A673 (cell line): ENCODE measurements around the gene TMSB4X.

Source experiments
- CTCF ChIP-seq: fragments of 300-800, 200-600 bp; sonication (generic); conservative IDR thresholded peaks from 2 replicates; pipeline ENCODE4 v1.5.1; 2017; ENCODE audit warnings: low read depth, mild to moderate bottlenecking, antibody characterized with exemption, low read length, moderate library complexity, mixed read lengths
- EZH2 ChIP-seq: fragments of 200-600 bp; sonication (generic); IDR thresholded peaks from 2 replicates; pipeline ENCODE4 v1.6.1; 2017; ENCODE audit warnings: borderline replicate concordance, low read depth, mild to moderate bottlenecking, mixed read lengths, antibody characterized with exemption, low read length; ENCODE audit not compliant: poor library complexity, severe bottlenecking

GRCh38 chrX:12994321-12994720 lies 19.4 kb downstream of the TMSB4X start:
- TF ChIP-seq EZH2, result no peak
- no peak for TF ChIP-seq CTCF
